Epithelial cell of esophagus (primary cell): Measurements from ENCODE around the gene ACTR3C.
"Not testable (repeated sequence)": the region's sequence is repeated elsewhere in the genome, so short reads cannot be mapped to it uniquely, and the experiment has no call there.

Experiments
- DNase-seq: peaks from one replicate; pipeline ENCODE4 v3.0.0; 2010; ENCODE audit warnings: low read depth
- H3K4me3 ChIP-seq: 2 replicates; pipeline ENCODE4 v1.5.1; 2011; ENCODE audit warnings: mild to moderate bottlenecking, low read length, control low read depth

Gene ACTR3C

GRCh38 chr7:150245208-150245607, 78.1 kb downstream of the ACTR3C start:
- not testable (repeated sequence) for H3K4me3 ChIP-seq, DNase-seq

- DNase-seq, H3K4me3 ChIP-seq: not testable (repeated sequence)
These were observed 80.4 kb downstream of the ACTR3C start for GRCh38 chr7:150242935-150243334.

GRCh38 chr7:150225444-150225843, 97.9 kb downstream of the ACTR3C start:
- DNase-seq, result not testable (repeated sequence)

GRCh38 chr7:150222083-150222972, 101.0 kb downstream of the ACTR3C start:
- not testable (repeated sequence) for H3K4me3 ChIP-seq, DNase-seq

More at GRCh38 chr7:150225444-150225843, 97.9 kb downstream of the ACTR3C start:
- not testable (repeated sequence) for H3K4me3 ChIP-seq

- DNase-seq, H3K4me3 ChIP-seq: not testable (repeated sequence)
These were observed 102.6 kb downstream of the ACTR3C start for GRCh38 chr7:150220673-150221181.

GRCh38 chr7:150219941-150220658, 103.2 kb downstream of the ACTR3C start:
- H3K4me3 ChIP-seq, DNase-seq: not testable (repeated sequence)

- DNase-seq, H3K4me3 ChIP-seq: not testable (repeated sequence)
These were observed 116.5 kb downstream of the ACTR3C start for GRCh38 chr7:150206848-150207247.

GRCh38 chr7:150205866-150206265, 117.5 kb downstream of the ACTR3C start:
- not testable (repeated sequence) for H3K4me3 ChIP-seq, DNase-seq

- not testable (repeated sequence) for DNase-seq, H3K4me3 ChIP-seq
These were observed 118.8 kb downstream of the ACTR3C start for GRCh38 chr7:150204577-150204976.

GRCh38 chr7:150202894-150203293, 120.5 kb downstream of the ACTR3C start:
- not testable (repeated sequence) for DNase-seq, H3K4me3 ChIP-seq
